Erythroblast (primary cell): Measurements from ENCODE around the gene KIRREL3.

ENCODE experiments used
- GATA1 ChIP-seq: IDR thresholded peaks from 2 replicates; pipeline ENCODE4 v1.6.1; 2011; ENCODE audit warnings: low read depth, mild to moderate bottlenecking, control low read depth, low read length, moderate library complexity
- POLR2A ChIP-seq: IDR thresholded peaks from 2 replicates; pipeline ENCODE4 v1.6.1; 2011; ENCODE audit warnings: mild to moderate bottlenecking, low read length

GRCh38 chr11:126466236-126467045, 534.1 kb downstream of the KIRREL3 start:
- no peak for TF ChIP-seq POLR2A
- TF ChIP-seq GATA1, result no peak
